IPS-NIHi11 (cell line): Measurements from ENCODE around the gene DCAF5.
"Not testable (repeated sequence)": the region's sequence is repeated elsewhere in the genome, so short reads cannot be mapped to it uniquely, and the experiment has no call there.

Source experiments
- DNase-seq: peaks from one replicate; pipeline ENCODE4 v3.0.0; 2012; ENCODE audit warnings: mixed read lengths, low spot score

DCAF5 gene

GRCh38 chr14:69152902-69153151 lies at the start of gene DCAF5:
Gene DCAF5 (minus strand): TSS chr14:69153119. CDS start chr14:69152978, 141 bp downstream.
- DNase-seq: no peak

- DNase-seq: no peak
These were observed 46.9 kb upstream of the DCAF5 start for GRCh38 chr14:69199786-69200185.

GRCh38 chr14:69193721-69194120 lies 40.8 kb upstream of the DCAF5 start:
- DNase-seq: no peak

GRCh38 chr14:69191340-69192111 lies 38.6 kb upstream of the DCAF5 start, which contains the start of gene EXD2:
Gene EXD2 (plus strand): TSS chr14:69191498. CDS start chr14:69209471, 17,973 bp downstream.
- DNase-seq: peak; percentile 96

GRCh38 chr14:69190191-69190590 lies 37.3 kb upstream of the DCAF5 start:
- no peak for DNase-seq

GRCh38 chr14:69183735-69184134 lies 30.8 kb upstream of the DCAF5 start:
- DNase-seq: peak; percentile 60

- DNase-seq: not testable (repeated sequence)
These were observed 29.7 kb upstream of the DCAF5 start for GRCh38 chr14:69182580-69182979.

- no peak for DNase-seq
These were observed 28.6 kb upstream of the DCAF5 start for GRCh38 chr14:69181491-69181890.

- no peak for DNase-seq
These were observed 22.2 kb upstream of the DCAF5 start for GRCh38 chr14:69175130-69175529.

- no peak for DNase-seq
These were observed 18.6 kb upstream of the DCAF5 start for GRCh38 chr14:69171569-69171968.

- DNase-seq: no peak
These were observed 17.9 kb upstream of the DCAF5 start for GRCh38 chr14:69170839-69171238.

- not testable (repeated sequence) for DNase-seq
These were observed 12.9 kb upstream of the DCAF5 start for GRCh38 chr14:69165787-69166186.

- no peak for DNase-seq
These were observed 8.7 kb upstream of the DCAF5 start for GRCh38 chr14:69161590-69161989.

GRCh38 chr14:69156224-69156623 lies 3.3 kb upstream of the DCAF5 start:
- DNase-seq: no peak

- peak; percentile 33 for DNase-seq
These were observed 1.9 kb upstream of the DCAF5 start for GRCh38 chr14:69154779-69155178.

- DNase-seq: no peak
These were observed 953 bp upstream of the DCAF5 start for GRCh38 chr14:69153873-69154270.

- peak; percentile 94 for DNase-seq
These were observed 393 bp upstream of the DCAF5 start for GRCh38 chr14:69153152-69153872.

GRCh38 chr14:69152181-69152901 lies 578 bp downstream of the DCAF5 start:
- peak; percentile 61 for DNase-seq

- peak; percentile 91 for DNase-seq
These were observed 1.3 kb downstream of the DCAF5 start for GRCh38 chr14:69151458-69152180.

GRCh38 chr14:69149461-69150244 lies 3.3 kb downstream of the DCAF5 start:
- no peak for DNase-seq

- no peak for DNase-seq
These were observed 10.8 kb downstream of the DCAF5 start for GRCh38 chr14:69142101-69142500.
